ENCODE data around the gene CDK14. TPM values are rescaled to one million over a fixed set of nuclear protein-coding genes. Genes with fewer than 3 reads are reported as not detected.

The CDK14 gene
- total RNA-seq, 1 experiment from 2014 or later, result 57.9 TPM

DNA sequence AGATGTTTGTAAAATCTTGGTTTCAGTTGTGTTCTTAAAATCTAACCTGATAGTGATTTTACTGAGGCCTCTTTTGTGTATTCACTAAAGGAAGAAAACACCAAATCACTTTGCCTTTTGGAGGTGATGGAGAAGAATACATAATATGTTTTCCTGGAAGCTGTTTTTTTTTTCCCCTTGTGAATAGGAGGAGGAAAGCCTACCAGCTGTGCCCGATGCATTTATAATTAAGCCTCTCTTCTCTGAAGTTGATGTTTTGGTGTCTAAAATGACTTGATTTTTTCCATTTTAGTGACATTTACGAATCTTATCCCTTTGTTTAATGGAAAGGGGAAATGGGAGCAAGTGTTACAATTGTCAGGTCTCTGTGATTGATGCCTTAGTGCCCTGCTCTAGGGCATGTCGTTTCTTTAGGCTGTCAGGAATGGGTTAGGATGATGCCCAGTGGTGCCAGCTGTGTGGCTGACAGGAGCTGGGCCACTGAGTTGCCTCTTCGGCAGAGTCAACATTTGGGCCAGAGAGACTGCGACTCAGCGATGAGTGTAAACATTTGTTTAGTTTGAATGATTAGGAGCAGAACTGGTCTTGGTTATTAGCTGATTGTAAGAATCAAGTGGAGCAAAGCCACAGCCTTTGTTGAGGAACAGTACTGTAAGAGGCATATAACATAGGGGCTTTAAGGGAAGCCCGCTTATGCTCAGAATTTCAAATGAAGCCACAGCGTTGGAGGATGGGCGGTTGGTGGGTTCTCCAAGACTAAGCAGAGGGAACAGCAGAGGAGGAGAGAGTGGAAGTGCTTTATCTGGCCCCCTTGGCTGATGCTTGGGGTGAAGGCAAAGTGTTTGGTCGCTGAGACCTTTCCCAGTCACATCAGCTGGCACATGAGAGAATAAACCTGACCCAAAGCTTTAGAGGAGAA is 81.6 kb downstream of the CDK14 start (continued):
- TF ChIP-seq, protein P1, sequence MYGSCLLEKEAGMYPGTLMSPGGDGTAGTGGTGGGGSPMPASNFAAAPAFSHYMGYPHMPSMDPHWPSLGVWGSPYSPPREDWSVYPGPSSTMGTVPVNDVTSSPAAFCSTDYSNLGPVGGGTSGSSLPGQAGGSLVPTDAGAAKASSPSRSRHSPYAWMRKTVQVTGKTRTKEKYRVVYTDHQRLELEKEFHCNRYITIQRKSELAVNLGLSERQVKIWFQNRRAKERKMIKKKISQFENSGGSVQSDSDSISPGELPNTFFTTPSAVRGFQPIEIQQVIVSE (CRISPR knock-in tag; IDR thresholded peaks at IDR 0.05; ENCODE audit: borderline replicate concordance), result no peak
- no peak for TF ChIP-seq RORB (CRISPR knock-in tag; IDR thresholded peaks at IDR 0.05)

GRCh38 chr7:90678986-90679385 is 82.9 kb downstream of the CDK14 start:
- no peaks in the 10 kb centered on the region for H3K9me3 Mint-ChIP-seq

GRCh38 chr7:90680484-90680883 is 84.4 kb downstream of the CDK14 start:
- DNase-seq (ENCODE audit: low spot score), result no peak
- ATAC-seq, result no peak
- POLR2A ChIA-PET, result no interaction called here
- Mint-ChIP-seq H3K4me1 (peaks cover 50% of the 10 kb centered on the region), H3K27me3 (ENCODE audit: low read depth) (no peaks in the 10 kb centered on the region), H3K4me3 (no peak overlapping the region), H3K9me3 (no peaks in the 10 kb centered on the region), H3K36me3 (no peaks in the 10 kb centered on the region), H3K27ac (no peak overlapping the region)
- TF ChIP-seq, protein P2, sequence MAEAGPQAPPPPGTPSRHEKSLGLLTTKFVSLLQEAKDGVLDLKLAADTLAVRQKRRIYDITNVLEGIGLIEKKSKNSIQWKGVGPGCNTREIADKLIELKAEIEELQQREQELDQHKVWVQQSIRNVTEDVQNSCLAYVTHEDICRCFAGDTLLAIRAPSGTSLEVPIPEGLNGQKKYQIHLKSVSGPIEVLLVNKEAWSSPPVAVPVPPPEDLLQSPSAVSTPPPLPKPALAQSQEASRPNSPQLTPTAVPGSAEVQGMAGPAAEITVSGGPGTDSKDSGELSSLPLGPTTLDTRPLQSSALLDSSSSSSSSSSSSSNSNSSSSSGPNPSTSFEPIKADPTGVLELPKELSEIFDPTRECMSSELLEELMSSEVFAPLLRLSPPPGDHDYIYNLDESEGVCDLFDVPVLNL (CRISPR knock-in tag; IDR thresholded peaks at IDR 0.05; ENCODE audit: borderline replicate concordance, low read depth), result no peak
- CTCF ChIA-PET, result no interaction called here

More at GRCh38 chr7:90678986-90679385, 82.9 kb downstream of the CDK14 start:
- Mint-ChIP-seq H3K4me1 (peaks cover 55% of the 10 kb centered on the region), H3K36me3 (no peaks in the 10 kb centered on the region), H3K27me3 (ENCODE audit: low read depth) (no peaks in the 10 kb centered on the region), H3K27ac (no peak overlapping the region), H3K4me3 (no peak overlapping the region)
- ATAC-seq, result no peak
- ChIA-PET POLR2A (no interaction called here), CTCF (interaction anchor here (1.5 kb wide), 1 partner anchor 224 kb away, joined by 5 read pairs; no protein-coding TSS in a partner anchor)
- DNase-seq (ENCODE audit: low spot score), result no peak
- TF ChIP-seq IRF2 (CRISPR knock-in tag; IDR thresholded peaks at IDR 0.05; ENCODE audit: borderline replicate concordance, low read depth), result no peak
- TF ChIP-seq ZNF121 (CRISPR knock-in tag; IDR thresholded peaks at IDR 0.05), result no peak
- no peak for TF ChIP-seq JUN (CRISPR knock-in tag; IDR thresholded peaks at IDR 0.05)
- TF ChIP-seq ESRRA (CRISPR knock-in tag; IDR thresholded peaks at IDR 0.05; ENCODE audit: borderline replicate concordance), result no peak
- TF ChIP-seq TCF7 (CRISPR knock-in tag; IDR thresholded peaks at IDR 0.05; ENCODE audit: low read depth), result no peak
- TF ChIP-seq CREB1 (CRISPR knock-in tag; IDR thresholded peaks at IDR 0.05), result no peak
- TF ChIP-seq NFATC4 (CRISPR knock-in tag; IDR thresholded peaks at IDR 0.05), result no peak
- TF ChIP-seq RORB (CRISPR knock-in tag; IDR thresholded peaks at IDR 0.05), result no peak
- TF ChIP-seq ZNF317 (CRISPR knock-in tag; IDR thresholded peaks at IDR 0.05; ENCODE audit: borderline replicate concordance, low read depth), result no peak
- TF ChIP-seq, protein P3, sequence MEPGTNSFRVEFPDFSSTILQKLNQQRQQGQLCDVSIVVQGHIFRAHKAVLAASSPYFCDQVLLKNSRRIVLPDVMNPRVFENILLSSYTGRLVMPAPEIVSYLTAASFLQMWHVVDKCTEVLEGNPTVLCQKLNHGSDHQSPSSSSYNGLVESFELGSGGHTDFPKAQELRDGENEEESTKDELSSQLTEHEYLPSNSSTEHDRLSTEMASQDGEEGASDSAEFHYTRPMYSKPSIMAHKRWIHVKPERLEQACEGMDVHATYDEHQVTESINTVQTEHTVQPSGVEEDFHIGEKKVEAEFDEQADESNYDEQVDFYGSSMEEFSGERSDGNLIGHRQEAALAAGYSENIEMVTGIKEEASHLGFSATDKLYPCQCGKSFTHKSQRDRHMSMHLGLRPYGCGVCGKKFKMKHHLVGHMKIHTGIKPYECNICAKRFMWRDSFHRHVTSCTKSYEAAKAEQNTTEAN (CRISPR knock-in tag; IDR thresholded peaks at IDR 0.05), result no peak
- TF ChIP-seq CBFB (CRISPR knock-in tag; IDR thresholded peaks at IDR 0.05; ENCODE audit: low read depth), result no peak
- TF ChIP-seq HMGA2 (CRISPR knock-in tag; IDR thresholded peaks at IDR 0.05), result no peak
- no peak for TF ChIP-seq E2F1 (CRISPR knock-in tag; IDR thresholded peaks at IDR 0.05)
- TF ChIP-seq OVOL2 (CRISPR knock-in tag; IDR thresholded peaks at IDR 0.05; ENCODE audit: borderline replicate concordance), result no peak
- TF ChIP-seq, protein P4, sequence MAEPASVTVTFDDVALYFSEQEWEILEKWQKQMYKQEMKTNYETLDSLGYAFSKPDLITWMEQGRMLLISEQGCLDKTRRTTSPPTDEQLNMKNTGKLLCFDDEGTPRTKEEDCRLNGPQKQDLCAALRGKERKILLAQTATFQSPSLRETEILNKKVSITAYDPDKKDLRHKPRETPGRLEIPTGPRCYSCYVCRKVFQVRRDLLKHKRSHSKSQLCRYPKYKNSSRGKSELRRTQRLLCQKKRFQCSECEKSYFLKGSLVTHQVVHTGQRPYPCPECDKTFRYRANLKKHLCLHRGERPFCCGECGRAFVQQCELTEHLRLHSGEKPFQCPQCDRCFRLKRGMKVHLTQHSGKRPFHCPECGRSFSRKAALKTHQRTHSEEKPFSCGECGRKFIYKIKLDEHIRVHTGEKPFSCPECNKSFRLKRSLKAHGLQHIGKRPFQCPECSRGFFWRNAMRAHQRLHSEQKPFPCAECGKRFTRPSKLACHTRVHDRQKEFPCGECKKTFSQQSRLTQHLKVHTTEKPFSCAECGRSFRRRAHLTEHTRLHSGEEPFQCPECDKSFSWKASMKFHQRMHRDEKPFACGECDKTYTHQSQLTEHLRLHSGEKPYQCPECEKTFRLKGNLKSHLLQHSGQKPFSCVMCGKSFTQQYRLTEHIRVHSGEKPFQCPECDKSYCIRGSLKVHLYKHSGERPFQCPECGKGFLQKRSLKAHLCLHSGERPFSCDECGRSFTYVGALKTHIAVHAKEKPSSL (CRISPR knock-in tag; conservative IDR thresholded peaks at IDR 0.05), result no peak
- TF ChIP-seq ZNF219 (CRISPR knock-in tag; IDR thresholded peaks at IDR 0.05; ENCODE audit: borderline replicate concordance), result no peak
- TF ChIP-seq ZNF138 (CRISPR knock-in tag; conservative IDR thresholded peaks at IDR 0.05), result no peak
